Gastroesophageal sphincter (tissue), 4 donors: ENCODE measurements around the gene ABCA4. TPM values are rescaled to one million over a fixed set of nuclear protein-coding genes. Genes with fewer than 3 reads are reported as not detected.

ENCODE experiments used
- ATAC-seq: fragments of 150-250 bp; one replicate; pipeline ENCODE4 v1.9.1; 2016; ENCODE audit warnings: mild to moderate bottlenecking, moderate library complexity
- H3K27ac ChIP-seq, 4 donors: fragments of 200-600 bp; sonication (generic) in 3 of 4; 1 replicate in 3 of 4; 2 replicates in 1 of 4; pipeline ENCODE4 v1.5.1; 2016 to 2019
- H3K27me3 ChIP-seq: fragments of 200-600 bp; sonication (generic); one replicate; pipeline ENCODE4 v1.5.1; 2019
- H3K36me3 ChIP-seq, 2 donors: fragments of 200-600 bp; sonication (generic); one replicate each; pipeline ENCODE4 v1.5.1; 2019; ENCODE audit warnings: control low read depth in 1 of 2
- H3K4me1 ChIP-seq, 3 donors: fragments of 200-600 bp; sonication (generic); 1 replicate in 2 of 3; 2 replicates in 1 of 3; pipeline ENCODE4 v1.5.1; 2016 to 2019; ENCODE audit warnings: control low read depth in 2 of 3
- H3K4me3 ChIP-seq, 2 donors: fragments of 200-600 bp; sonication (generic); one replicate each; pipeline ENCODE4 v1.5.1; 2019; ENCODE audit warnings: mild to moderate bottlenecking in 1 of 2, moderate library complexity in 1 of 2
- H3K9me3 ChIP-seq, 3 donors: fragments of 200-600 bp; sonication (generic); one replicate each; pipeline ENCODE4 v1.5.1; 2017 to 2019; ENCODE audit warnings: control low read depth in 2 of 3
- CTCF ChIP-seq, 4 experiments: fragments of 200-600 bp in 2 of 4; fragments of 450-650 bp in 2 of 4; sonication (generic) in 1 of 4; IDR thresholded peaks; one replicate each; pipeline ENCODE4 v1.5.1; 2017 to 2019; ENCODE audit warnings: antibody characterized with exemption in 4 of 4, mild to moderate bottlenecking in 2 of 4, moderate library complexity in 2 of 4
- EP300 ChIP-seq: sonication (generic); formaldehyde crosslinking; IDR thresholded peaks from one replicate; pipeline ENCODE4 v1.6.1; 2017; ENCODE audit warnings: antibody characterized with exemption, mild to moderate bottlenecking
- POLR2A ChIP-seq, 2 donors: fragments of 450-650 bp; IDR thresholded peaks; one replicate each; pipeline ENCODE4 v1.6.1; 2017; ENCODE audit warnings: antibody characterized with exemption in 2 of 2, mild to moderate bottlenecking in 2 of 2, moderate library complexity in 1 of 2
- POLR2AphosphoS5 ChIP-seq: sonication (generic); formaldehyde crosslinking; IDR thresholded peaks from one replicate; pipeline ENCODE4 v1.6.1; 2017; ENCODE audit warnings: antibody characterized with exemption
- WGBS, 2 donors: methylation state at CpG; one replicate each; pipeline ENCODE4 v1.1.5; 2018; ENCODE audit warnings: low coverage in 1 of 2; 5-methylcytosine and 5-hydroxymethylcytosine counted together
- total RNA-seq, 4 donors: library from RNA; depleted of rRNA; stranded (reverse); fragments of >200 nt; gene quantifications; one replicate each; pipeline ENCODE4 v1.1.0, GENCODE V29; 2016

Gene ABCA4
- total RNA-seq, 4 donors from 2014 or later: 0.19 to 0.27 TPM; not detected in 2

- H3K4me3 ChIP-seq: no peak overlapping the region
- 27 to 71% methylated on average over 1 of the region's 1 CpG for WGBS, 2 donors
- no peaks in the 10 kb centered on the region for H3K9me3 ChIP-seq
- no peak for ATAC-seq
- no peak for TF ChIP-seq POLR2A (IDR thresholded peaks at IDR 0.05)
- TF ChIP-seq POLR2AphosphoS5: no peak
- no peak for TF ChIP-seq EP300
- no peak for TF ChIP-seq CTCF (IDR thresholded peaks at IDR 0.05)
- H3K27ac ChIP-seq: no peak overlapping the region
- no peaks in the 10 kb centered on the region for H3K36me3 ChIP-seq
- H3K4me1 ChIP-seq: no peaks in the 10 kb centered on the region
- H3K27me3 ChIP-seq: no peaks in the 10 kb centered on the region
Measured at GRCh38 chr1:94144836-94145235, 23.9 kb upstream of the ABCA4 start.

- no peak overlapping the region for H3K27ac ChIP-seq
- H3K4me3 ChIP-seq: no peak overlapping the region
- no peak for TF ChIP-seq POLR2A (IDR thresholded peaks at IDR 0.05)
- no peak for TF ChIP-seq POLR2AphosphoS5
- TF ChIP-seq CTCF (IDR thresholded peaks at IDR 0.05): no peak
- TF ChIP-seq EP300: no peak
- no peaks in the 10 kb centered on the region for H3K9me3 ChIP-seq
- no peak for ATAC-seq
- H3K27me3 ChIP-seq: no peaks in the 10 kb centered on the region
- H3K4me1 ChIP-seq: no peaks in the 10 kb centered on the region
- H3K36me3 ChIP-seq: no peaks in the 10 kb centered on the region
Measured at GRCh38 chr1:94143809-94144176, 22.8 kb upstream of the ABCA4 start.

- WGBS, 2 donors: 9 to 75% methylated on average over 1 to 2 of the region's 2 CpGs
Measured at GRCh38 chr1:94143173-94143808, 22.3 kb upstream of the ABCA4 start.

GRCh38 chr1:94142583-94142982, 21.6 kb upstream of the ABCA4 start:
- no peak for ATAC-seq
- no peaks in the 10 kb centered on the region for H3K9me3 ChIP-seq
- no peak overlapping the region for H3K4me3 ChIP-seq
- H3K36me3 ChIP-seq: no peaks in the 10 kb centered on the region
- H3K4me1 ChIP-seq: no peaks in the 10 kb centered on the region
- H3K27ac ChIP-seq: no peak overlapping the region
- TF ChIP-seq EP300 (no peak), CTCF (IDR thresholded peaks at IDR 0.05) (no peak)
- no peaks in the 10 kb centered on the region for H3K27me3 ChIP-seq
- 69 to 95% methylated on average over 2 of the region's 2 CpGs for WGBS, 2 donors

More at GRCh38 chr1:94143173-94143808, 22.3 kb upstream of the ABCA4 start:
- Histone ChIP-seq H3K4me1 (no peaks in the 10 kb centered on the region), H3K27ac (no peak overlapping the region), H3K27me3 (no peaks in the 10 kb centered on the region), H3K36me3 (no peaks in the 10 kb centered on the region), H3K9me3 (no peaks in the 10 kb centered on the region), H3K4me3 (no peak overlapping the region)
- no peak for TF ChIP-seq POLR2A (IDR thresholded peaks at IDR 0.05)
- no peak for TF ChIP-seq CTCF (IDR thresholded peaks at IDR 0.05)
- TF ChIP-seq POLR2AphosphoS5: no peak
- TF ChIP-seq EP300: no peak
- ATAC-seq: no peak

- Histone ChIP-seq H3K4me1 (no peaks in the 10 kb centered on the region), H3K36me3 (no peaks in the 10 kb centered on the region), H3K4me3 (no peak overlapping the region), H3K27me3 (no peaks in the 10 kb centered on the region), H3K27ac (no peak overlapping the region), H3K9me3 (no peaks in the 10 kb centered on the region)
- WGBS, 2 donors: 50 to 60% methylated on average over 1 of the region's 1 CpG
- no peak for ATAC-seq
- TF ChIP-seq EP300 (no peak), CTCF (IDR thresholded peaks at IDR 0.05) (no peak), POLR2AphosphoS5 (no peak), POLR2A (IDR thresholded peaks at IDR 0.05) (no peak)
Measured at GRCh38 chr1:94142022-94142421, 21.1 kb upstream of the ABCA4 start.
